22Rv1 (cell line): Measurements from ENCODE around the gene QRICH2.

Experiments
- H3K27ac ChIP-seq: fragments of 450-650 bp; 2 replicates; pipeline ENCODE4 v1.5.1; 2017
- ZFX ChIP-seq: fragments of 450-650 bp; IDR thresholded peaks from 2 replicates; pipeline ENCODE4 v1.6.1; 2017; ENCODE audit warnings: antibody characterized with exemption, borderline replicate concordance
- TF ChIP-seq, protein P1 (sequence below): fragments of 450-650 bp; IDR thresholded peaks from 2 replicates; pipeline ENCODE4 v1.5.1; 2017; ENCODE audit warnings: mild to moderate bottlenecking

Gene QRICH2

DNA sequence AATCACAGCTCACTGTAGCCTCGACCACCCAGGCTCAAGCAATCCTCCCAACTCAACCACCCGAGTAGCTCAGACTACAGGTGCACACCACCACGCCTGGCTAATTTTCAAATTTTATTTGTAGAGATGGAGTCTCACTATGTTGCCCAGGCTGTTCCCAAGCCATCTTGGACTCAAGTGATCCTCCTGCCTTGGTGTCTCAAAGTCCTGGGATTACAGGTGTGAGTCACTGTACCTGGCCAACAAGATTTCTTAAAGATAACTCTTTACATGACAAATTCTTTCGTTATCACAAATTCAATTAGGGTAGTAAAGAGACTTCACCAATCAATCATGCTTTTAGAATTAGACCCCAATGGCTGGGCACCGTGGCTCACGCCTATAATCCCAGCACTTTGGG, 33.2 kb upstream of the QRICH2 start:
- no peak overlapping the region for H3K27ac ChIP-seq

DNA sequence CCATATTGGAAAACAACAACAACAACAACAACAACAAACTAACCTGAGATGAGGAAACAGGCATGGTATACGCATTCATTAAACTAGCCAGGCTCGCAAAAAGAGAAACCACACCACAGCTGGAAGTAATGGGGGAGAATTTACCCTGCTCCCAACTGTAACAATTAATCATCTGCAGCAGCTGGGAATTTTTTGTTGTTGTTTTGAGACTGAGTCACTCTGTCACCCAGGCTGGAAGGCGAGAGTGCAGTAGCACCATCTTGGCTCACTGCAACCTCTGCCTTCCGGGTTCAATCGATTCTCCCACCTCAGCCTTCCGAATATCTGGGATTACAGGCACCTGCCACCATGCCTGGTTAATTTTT, 29.3 kb upstream of the QRICH2 start:
- no peak for TF ChIP-seq ZFX
- TF ChIP-seq, protein P1, sequence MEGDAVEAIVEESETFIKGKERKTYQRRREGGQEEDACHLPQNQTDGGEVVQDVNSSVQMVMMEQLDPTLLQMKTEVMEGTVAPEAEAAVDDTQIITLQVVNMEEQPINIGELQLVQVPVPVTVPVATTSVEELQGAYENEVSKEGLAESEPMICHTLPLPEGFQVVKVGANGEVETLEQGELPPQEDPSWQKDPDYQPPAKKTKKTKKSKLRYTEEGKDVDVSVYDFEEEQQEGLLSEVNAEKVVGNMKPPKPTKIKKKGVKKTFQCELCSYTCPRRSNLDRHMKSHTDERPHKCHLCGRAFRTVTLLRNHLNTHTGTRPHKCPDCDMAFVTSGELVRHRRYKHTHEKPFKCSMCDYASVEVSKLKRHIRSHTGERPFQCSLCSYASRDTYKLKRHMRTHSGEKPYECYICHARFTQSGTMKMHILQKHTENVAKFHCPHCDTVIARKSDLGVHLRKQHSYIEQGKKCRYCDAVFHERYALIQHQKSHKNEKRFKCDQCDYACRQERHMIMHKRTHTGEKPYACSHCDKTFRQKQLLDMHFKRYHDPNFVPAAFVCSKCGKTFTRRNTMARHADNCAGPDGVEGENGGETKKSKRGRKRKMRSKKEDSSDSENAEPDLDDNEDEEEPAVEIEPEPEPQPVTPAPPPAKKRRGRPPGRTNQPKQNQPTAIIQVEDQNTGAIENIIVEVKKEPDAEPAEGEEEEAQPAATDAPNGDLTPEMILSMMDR = no peak
- H3K27ac ChIP-seq = no peak overlapping the region

More for the DNA sequence above, 33.2 kb upstream of the QRICH2 start:
- no peak for TF ChIP-seq ZFX
- TF ChIP-seq, protein P1 = no peak

GRCh38 chr17:76336756-76337412, 28.8 kb upstream of the QRICH2 start:
- H3K27ac ChIP-seq = no peak overlapping the region
- TF ChIP-seq, protein P1 = no peak
- no peak for TF ChIP-seq ZFX

- TF ChIP-seq, protein P1 = no peak
- TF ChIP-seq ZFX = no peak
- H3K27ac ChIP-seq = no peak overlapping the region
Observed at GRCh38 chr17:76335716-76336381, 27.8 kb upstream of the QRICH2 start.

- TF ChIP-seq ZFX = no peak
- TF ChIP-seq, protein P1 = no peak
- H3K27ac ChIP-seq = no peak overlapping the region
Observed at GRCh38 chr17:76333673-76334505, 25.8 kb upstream of the QRICH2 start.

- TF ChIP-seq, protein P1 = no peak
- no peak for TF ChIP-seq ZFX
- peak overlapping the region; percentile 55 for H3K27ac ChIP-seq
Observed at GRCh38 chr17:76331083-76331482, 23.0 kb upstream of the QRICH2 start.

- TF ChIP-seq, protein P1 = no peak
- TF ChIP-seq ZFX = no peak
- no peak overlapping the region for H3K27ac ChIP-seq
Observed at GRCh38 chr17:76329664-76330063, 21.6 kb upstream of the QRICH2 start.
